ENCODE data around the gene TXNL4B.

- no peak for TF ChIP-seq CTCF (IDR thresholded peaks at IDR 0.05; ENCODE audit: insufficient read depth, low read depth, low read length)
- no peak for TF ChIP-seq EZH2 (IDR thresholded peaks at IDR 0.05; ENCODE audit: insufficient read depth, low read length)
Observed at GRCh38 chr16:72105978-72106377, 12.6 kb upstream of the TXNL4B start.
